ENCODE data around the gene CEP83. TPM values are rescaled to one million over a fixed set of nuclear protein-coding genes. Genes with fewer than 3 reads are reported as not detected.
"Not testable (repeated sequence)": the region's sequence is repeated elsewhere in the genome, so short reads cannot be mapped to it uniquely, and the experiment has no call there.

CEP83 gene
- total RNA-seq, 1 donor from 2014 or later: 14.7 TPM

- no peak for DNase-seq (ENCODE audit: low read depth)
Observed at GRCh38 chr12:94380507-94380906, 79.2 kb downstream of the CEP83 start.

- DNase-seq (ENCODE audit: low read depth): peak; percentile 15
Observed at GRCh38 chr12:94379479-94380113, 80.1 kb downstream of the CEP83 start.

GRCh38 chr12:94377599-94377998 lies 82.1 kb downstream of the CEP83 start:
- no peak for DNase-seq (ENCODE audit: low read depth)

- DNase-seq (ENCODE audit: low read depth): no peak
Observed at GRCh38 chr12:94374124-94374523, 85.5 kb downstream of the CEP83 start.

GRCh38 chr12:94372461-94372860 lies 87.2 kb downstream of the CEP83 start:
- no peak for DNase-seq (ENCODE audit: low read depth)

- DNase-seq (ENCODE audit: low read depth): no peak
Observed at GRCh38 chr12:94362653-94363052, 97.0 kb downstream of the CEP83 start.

GRCh38 chr12:94359761-94360160 lies 99.9 kb downstream of the CEP83 start:
- DNase-seq (ENCODE audit: low read depth): no peak

GRCh38 chr12:94353130-94353529 lies 106.5 kb downstream of the CEP83 start:
- no peak for DNase-seq (ENCODE audit: low read depth)

GRCh38 chr12:94340573-94340972 lies 119.1 kb downstream of the CEP83 start:
- DNase-seq (ENCODE audit: low read depth): no peak

- no peak for DNase-seq (ENCODE audit: low read depth)
Observed at GRCh38 chr12:94338006-94338794, 121.5 kb downstream of the CEP83 start.

- DNase-seq (ENCODE audit: low read depth): no peak
Observed at GRCh38 chr12:94336211-94336925, 123.3 kb downstream of the CEP83 start.

GRCh38 chr12:94333396-94333795 lies 126.3 kb downstream of the CEP83 start:
- DNase-seq (ENCODE audit: low read depth): no peak

GRCh38 chr12:94329366-94329765 lies 130.3 kb downstream of the CEP83 start:
- DNase-seq (ENCODE audit: low read depth): no peak

GRCh38 chr12:94327809-94328208 lies 131.9 kb downstream of the CEP83 start:
- DNase-seq (ENCODE audit: low read depth): no peak

GRCh38 chr12:94326727-94327126 lies 132.9 kb downstream of the CEP83 start:
- DNase-seq (ENCODE audit: low read depth): peak; percentile 84

GRCh38 chr12:94326234-94326633 lies 133.4 kb downstream of the CEP83 start:
- no peak for DNase-seq (ENCODE audit: low read depth)

GRCh38 chr12:94322346-94322745 lies 137.3 kb downstream of the CEP83 start:
- DNase-seq (ENCODE audit: low read depth): no peak

- no peak for DNase-seq (ENCODE audit: low read depth)
Observed at GRCh38 chr12:94320109-94320508, 139.6 kb downstream of the CEP83 start.

GRCh38 chr12:94318181-94318580 lies 141.5 kb downstream of the CEP83 start:
- DNase-seq (ENCODE audit: low read depth): no peak

GRCh38 chr12:94316600-94316999 lies 143.1 kb downstream of the CEP83 start:
- not testable (repeated sequence) for DNase-seq (ENCODE audit: low read depth)

- no peak for DNase-seq (ENCODE audit: low read depth)
Observed at GRCh38 chr12:94312378-94312777, 147.3 kb downstream of the CEP83 start.

- no peak for DNase-seq (ENCODE audit: low read depth)
Observed at GRCh38 chr12:94309373-94309772, 150.3 kb downstream of the CEP83 start.
